Bronchial epithelial cell (primary cell): Measurements from ENCODE around the gene ACBD4. TPM values are rescaled to one million over a fixed set of nuclear protein-coding genes. Genes with fewer than 3 reads are reported as not detected.

Source experiments
- DNase-seq: peaks from one replicate; pipeline ENCODE4 v3.0.0-alpha.2; 2010; ENCODE audit warnings: low read depth
- FAIRE-seq: peaks from 2 replicates; lab custom pipeline; 2011; peaks lifted over from hg19 to GRCh38; lab: Jason Lieb, UNC
- H3K27me3 ChIP-seq: 2 replicates; pipeline ENCODE4 v1.5.1; 2011; ENCODE audit warnings: low read length; ENCODE audit not compliant: control insufficient read depth, insufficient read depth
- H3K36me3 ChIP-seq: 2 replicates; pipeline ENCODE4 v1.5.1; 2011; ENCODE audit warnings: low read length; ENCODE audit not compliant: control insufficient read depth, insufficient read depth
- H3K4me3 ChIP-seq: 2 replicates; pipeline ENCODE4 v1.5.1; 2011; ENCODE audit warnings: mild to moderate bottlenecking, low read depth, low read length, control low read depth
- total RNA-seq: library from RNA; depleted of rRNA; stranded (reverse); fragments of >200 nt; gene quantifications from 2 replicates; pipeline ENCODE4 v1.2.1, GENCODE V29; 2014
- TF ChIP-seq, protein P1 (sequence below): IDR thresholded peaks from 2 replicates; pipeline ENCODE4 v1.5.1; 2011; ENCODE audit warnings: mild to moderate bottlenecking, moderate library complexity, low read length, control low read depth, inconsistent platforms; ENCODE audit not compliant: insufficient read depth, severe bottlenecking

Gene ACBD4
- total RNA-seq, 1 donor from 2014 or later = 6.1 TPM

DNA sequence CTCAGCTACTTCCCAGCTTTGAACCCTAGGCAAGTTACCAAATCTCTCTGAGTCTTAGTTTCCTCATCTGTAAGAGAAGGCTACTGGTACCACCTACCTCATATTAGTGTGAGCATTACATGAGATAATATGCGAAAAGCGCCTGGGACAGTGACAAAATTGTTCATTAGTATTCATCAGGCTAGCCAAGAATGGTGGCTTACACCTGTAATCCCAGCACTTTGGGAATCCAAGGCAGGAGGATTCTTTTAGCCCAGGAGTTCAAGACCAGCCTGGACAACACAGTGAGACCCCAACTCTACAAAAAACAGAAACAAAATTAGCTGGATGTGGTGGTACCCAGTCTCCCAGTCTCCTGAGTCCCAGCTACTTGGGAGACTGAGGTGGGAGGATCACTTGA lies 6.5 kb upstream of the ACBD4 start:
- no peak overlapping the region for H3K4me3 ChIP-seq
- FAIRE-seq (no peak), DNase-seq (no peak)
- H3K36me3 ChIP-seq = no peaks in the 10 kb centered on the region
- no peaks in the 10 kb centered on the region for H3K27me3 ChIP-seq
- TF ChIP-seq, protein P1, sequence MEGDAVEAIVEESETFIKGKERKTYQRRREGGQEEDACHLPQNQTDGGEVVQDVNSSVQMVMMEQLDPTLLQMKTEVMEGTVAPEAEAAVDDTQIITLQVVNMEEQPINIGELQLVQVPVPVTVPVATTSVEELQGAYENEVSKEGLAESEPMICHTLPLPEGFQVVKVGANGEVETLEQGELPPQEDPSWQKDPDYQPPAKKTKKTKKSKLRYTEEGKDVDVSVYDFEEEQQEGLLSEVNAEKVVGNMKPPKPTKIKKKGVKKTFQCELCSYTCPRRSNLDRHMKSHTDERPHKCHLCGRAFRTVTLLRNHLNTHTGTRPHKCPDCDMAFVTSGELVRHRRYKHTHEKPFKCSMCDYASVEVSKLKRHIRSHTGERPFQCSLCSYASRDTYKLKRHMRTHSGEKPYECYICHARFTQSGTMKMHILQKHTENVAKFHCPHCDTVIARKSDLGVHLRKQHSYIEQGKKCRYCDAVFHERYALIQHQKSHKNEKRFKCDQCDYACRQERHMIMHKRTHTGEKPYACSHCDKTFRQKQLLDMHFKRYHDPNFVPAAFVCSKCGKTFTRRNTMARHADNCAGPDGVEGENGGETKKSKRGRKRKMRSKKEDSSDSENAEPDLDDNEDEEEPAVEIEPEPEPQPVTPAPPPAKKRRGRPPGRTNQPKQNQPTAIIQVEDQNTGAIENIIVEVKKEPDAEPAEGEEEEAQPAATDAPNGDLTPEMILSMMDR = no peak

DNA sequence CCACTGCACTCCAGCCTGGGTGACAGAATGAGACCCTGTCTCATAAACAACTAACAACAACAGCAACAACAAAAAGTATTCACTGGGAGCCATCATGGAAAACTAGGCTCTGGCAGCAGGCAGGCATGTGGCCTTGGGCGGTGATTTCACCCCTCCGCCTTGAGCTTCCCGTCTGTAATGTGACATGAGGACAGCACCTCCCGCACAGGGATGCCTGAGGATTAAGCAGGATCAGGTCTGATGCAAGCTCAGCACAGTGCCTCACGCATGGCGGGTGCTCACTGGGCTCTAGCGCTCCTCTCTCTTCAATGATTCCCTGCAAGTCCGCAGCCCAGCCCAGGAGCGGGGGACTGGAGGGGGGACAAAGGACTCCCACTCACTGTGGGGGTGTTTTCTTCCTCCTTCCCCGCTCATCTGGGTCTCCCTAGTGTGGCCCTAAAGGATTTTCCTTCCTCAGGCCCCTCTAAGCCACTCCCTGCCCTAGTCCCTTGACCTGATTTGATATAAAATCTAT lies 6.0 kb upstream of the ACBD4 start:
- TF ChIP-seq, protein P1 = no peak
- Histone ChIP-seq H3K27me3 (no peaks in the 10 kb centered on the region), H3K4me3 (no peak overlapping the region), H3K36me3 (no peaks in the 10 kb centered on the region)
- DNase-seq (no peak), FAIRE-seq (no peak)

DNA sequence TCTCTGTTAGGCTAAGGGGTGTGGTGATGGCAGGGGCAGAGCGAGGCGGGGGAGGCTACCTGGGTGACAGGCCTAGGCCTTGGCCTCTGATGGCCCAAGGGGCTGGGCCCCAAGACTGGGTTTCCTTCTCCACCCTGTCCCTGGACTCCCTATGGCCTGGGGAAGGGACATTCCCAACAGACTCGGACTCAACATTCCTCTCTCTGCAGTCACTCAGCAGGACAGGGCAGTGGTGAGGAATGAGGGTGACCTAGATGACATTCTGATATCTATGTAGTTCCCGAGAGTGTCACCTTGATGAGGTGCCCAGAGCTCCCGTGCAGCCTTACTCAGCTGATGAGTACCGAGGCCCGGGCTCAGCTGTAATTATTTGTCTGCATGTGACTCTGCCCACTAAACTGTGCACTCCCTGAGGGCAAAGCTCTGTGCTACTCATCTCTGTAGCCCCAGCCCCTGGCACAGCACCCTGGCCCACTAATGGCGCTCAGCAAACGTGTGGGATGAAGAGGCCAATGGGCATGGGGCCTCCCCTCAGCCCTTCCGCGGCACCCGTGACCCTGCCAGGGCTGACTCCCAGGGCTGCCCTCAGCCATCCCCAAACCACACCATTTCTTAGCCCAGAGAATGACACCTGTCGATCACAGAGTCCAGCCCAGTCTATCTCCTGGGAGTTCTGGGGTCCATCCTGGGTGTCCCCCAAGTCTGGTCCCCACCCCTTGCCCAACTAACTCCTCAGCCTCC lies 5.4 kb upstream of the ACBD4 start:
- FAIRE-seq (no peak), DNase-seq (no peak)
- Histone ChIP-seq H3K36me3 (no peaks in the 10 kb centered on the region), H3K27me3 (no peaks in the 10 kb centered on the region), H3K4me3 (no peak overlapping the region)
- TF ChIP-seq, protein P1 = no peak

DNA sequence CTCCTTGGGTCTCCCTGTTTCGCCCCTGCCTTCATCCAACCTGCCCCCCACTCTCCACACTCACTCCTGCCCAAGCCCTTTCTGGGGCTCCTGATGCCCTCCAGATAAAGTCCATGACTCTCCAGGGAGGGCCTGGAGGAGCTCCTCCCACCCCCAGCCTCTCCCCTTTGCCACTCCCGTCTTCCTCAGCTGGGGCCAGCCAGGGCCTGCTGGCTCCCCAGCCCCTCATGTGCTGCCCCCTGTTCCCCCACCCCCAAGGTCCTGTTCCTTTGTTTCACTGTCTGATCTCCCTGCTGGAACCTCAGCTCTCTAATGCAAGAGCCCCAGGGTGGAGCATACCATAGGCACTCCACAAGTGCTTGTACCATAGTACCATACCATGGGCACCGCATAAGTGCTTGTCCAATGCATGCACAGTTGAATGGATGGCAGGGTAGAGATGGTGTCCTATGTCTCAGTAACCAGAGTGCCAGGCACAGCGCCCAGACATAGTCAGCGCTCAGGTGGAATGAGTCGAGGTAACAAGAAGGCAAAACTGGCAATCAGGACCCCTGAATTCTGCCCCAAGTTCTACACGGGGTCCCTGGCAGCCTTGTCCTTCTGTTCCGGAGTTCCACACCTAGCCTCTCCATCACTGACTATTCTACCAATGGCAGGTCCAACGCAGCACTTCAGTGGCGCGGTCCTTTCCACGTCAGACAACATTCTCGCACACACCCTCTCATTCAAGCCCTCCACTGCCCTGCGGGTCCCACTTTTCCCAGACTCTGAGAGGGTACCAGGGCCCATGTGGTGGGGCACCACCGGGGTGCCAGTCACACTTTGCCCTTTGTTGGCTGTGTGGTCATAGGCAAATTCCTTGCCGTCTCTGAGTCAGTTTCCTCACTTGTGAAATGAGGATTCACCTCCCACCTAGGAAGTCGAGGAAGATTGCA lies 4.5 kb upstream of the ACBD4 start:
- Histone ChIP-seq H3K27me3 (no peaks in the 10 kb centered on the region), H3K36me3 (no peaks in the 10 kb centered on the region), H3K4me3 (peak overlapping the region; percentile 86)
- TF ChIP-seq, protein P1 = no peak
- DNase-seq (peak; percentile 57), FAIRE-seq (no peak)

DNA sequence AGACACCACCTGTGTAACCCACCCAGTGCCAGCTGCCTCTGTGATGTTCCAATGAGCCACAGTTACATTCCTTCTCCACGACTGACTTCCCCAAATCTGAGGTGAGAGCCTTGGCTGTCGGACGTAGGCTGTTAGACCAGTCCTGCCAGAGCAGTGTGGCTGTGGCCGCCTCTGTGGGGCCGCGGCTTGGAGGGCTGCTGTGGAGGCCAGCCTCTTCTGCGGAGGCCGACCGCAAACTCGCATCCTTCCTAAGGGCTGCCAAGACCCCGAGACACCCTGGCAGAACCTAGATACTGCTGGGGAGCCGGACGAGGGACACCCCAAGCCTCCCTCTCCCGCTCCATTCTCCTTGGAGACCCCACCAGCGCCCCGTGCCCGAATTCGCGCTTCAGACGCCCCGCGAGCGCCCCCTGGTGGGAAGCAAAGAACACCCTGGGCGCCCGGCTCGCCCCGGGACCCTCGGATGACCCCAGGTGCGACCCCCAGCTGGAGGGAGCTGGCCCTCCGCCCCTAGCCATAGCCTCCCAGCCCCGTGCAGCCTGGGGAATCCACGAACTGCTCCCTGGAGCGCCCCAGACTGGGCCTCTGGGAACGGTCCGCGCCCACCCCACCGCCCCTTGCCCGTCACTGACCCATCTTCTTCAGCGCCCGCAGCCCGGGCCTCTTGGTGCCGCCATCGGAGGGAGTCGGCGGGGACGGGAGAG lies 3.7 kb upstream of the ACBD4 start:
- Histone ChIP-seq H3K4me3 (peak overlapping the region; percentile 86), H3K36me3 (no peaks in the 10 kb centered on the region), H3K27me3 (no peaks in the 10 kb centered on the region)
- TF ChIP-seq, protein P1 = peak; percentile 81
- no peak for DNase-seq
- FAIRE-seq = no peak
